Left forelimb (tissue), 1 donor: ENCODE results near the gene RNF180.
"Not testable (repeated sequence)": the region's sequence is repeated elsewhere in the genome, so short reads cannot be mapped to it uniquely, and the experiment has no call there.

Source experiments
- DNase-seq: peaks from one replicate; pipeline ENCODE4 v3.0.0-alpha.2; 2018; ENCODE audit warnings: low spot score

Gene RNF180

DNA sequence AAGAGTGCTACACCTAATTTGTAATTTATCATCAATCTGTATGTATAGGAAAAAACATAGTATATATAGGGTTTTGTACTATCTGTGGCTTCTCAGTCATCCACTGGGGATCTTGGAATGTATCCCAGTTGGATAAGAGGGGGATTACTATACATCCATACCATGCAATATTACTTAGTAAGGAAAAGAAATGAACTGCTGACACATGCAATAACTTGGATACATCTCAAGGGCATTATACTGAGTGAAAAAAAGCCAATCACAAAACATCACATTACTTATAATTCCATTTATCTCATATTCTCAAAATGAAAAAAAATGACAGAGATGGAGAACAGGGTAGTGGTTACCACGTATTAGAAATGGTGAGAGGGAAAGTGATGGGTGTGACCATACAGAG lies 231.9 kb downstream of the RNF180 start:
- no peak for DNase-seq

GRCh38 chr5:64398735-64399134 lies 233.1 kb downstream of the RNF180 start:
- not testable (repeated sequence) for DNase-seq

GRCh38 chr5:64407103-64407825 lies 241.6 kb downstream of the RNF180 start:
- DNase-seq = not testable (repeated sequence)

GRCh38 chr5:64417390-64417789 lies 251.7 kb downstream of the RNF180 start:
- DNase-seq = no peak

- DNase-seq = no peak
These were observed 252.4 kb downstream of the RNF180 start for GRCh38 chr5:64418013-64418412.
